Measurements from ENCODE around the gene TMC1.

The TMC1 gene

GRCh38 chr9:72696511-72696910 lies 175.1 kb downstream of the TMC1 start:
- H3K4me1 ChIP-seq (ENCODE audit: control insufficient read depth, insufficient read depth, low read length) = no peaks in the 10 kb centered on the region
- CTCF ChIA-PET = no interaction called here

GRCh38 chr9:72701510-72701909 lies 180.1 kb downstream of the TMC1 start:
- Histone ChIP-seq H3K27ac (ENCODE audit: extremely low read depth, low read depth, low read length) (no peak overlapping the region), H3K9me3 (ENCODE audit: control insufficient read depth, insufficient read depth, low read depth, low read length) (no peaks in the 10 kb centered on the region), H3K4me1 (ENCODE audit: control insufficient read depth, insufficient read depth, low read length) (no peaks in the 10 kb centered on the region), H3K4me3 (ENCODE audit: low read depth, low read length) (no peak overlapping the region), H3K36me3 (ENCODE audit: control insufficient read depth in 2 of 2, insufficient read depth in 1 of 2, low read length in 2 of 2) (no peaks in the 10 kb centered on the region)
- ChIA-PET POLR2A (interaction anchor here (0.6 kb wide), 2 partner anchors 16 to 98 kb away, joined by 3 to 8 read pairs; no protein-coding TSS in a partner anchor), CTCF (interaction anchor here (1.2 kb wide), 1 partner anchor 420 kb away, joined by 4 read pairs; no protein-coding TSS in a partner anchor)
- no peak for TF ChIP-seq ZNF530 (tag by site-specific recombination; IDR thresholded peaks at IDR 0.05; ENCODE audit: low read depth)
- no peak for TF ChIP-seq ZNF221 (tag by site-specific recombination; IDR thresholded peaks at IDR 0.05; ENCODE audit: borderline replicate concordance)
- TF ChIP-seq ZNF37A (tag by site-specific recombination; IDR thresholded peaks at IDR 0.05) = no peak

More at GRCh38 chr9:72696511-72696910, 175.1 kb downstream of the TMC1 start:
- POLR2A ChIA-PET = no interaction called here
- H3K36me3 ChIP-seq (ENCODE audit: control insufficient read depth in 2 of 2, insufficient read depth in 1 of 2, low read length in 2 of 2) = no peaks in the 10 kb centered on the region
- no peak overlapping the region for H3K27ac ChIP-seq (ENCODE audit: extremely low read depth, low read depth, low read length)
- no peak for TF ChIP-seq ZNF610 (tag by site-specific recombination; IDR thresholded peaks at IDR 0.05; ENCODE audit: borderline replicate concordance)
- TF ChIP-seq KLF9 (tag by site-specific recombination; IDR thresholded peaks at IDR 0.05; ENCODE audit: low read depth) = no peak
- TF ChIP-seq ZNF785 (tag by site-specific recombination; IDR thresholded peaks at IDR 0.05) = no peak
- no peak for TF ChIP-seq ZNF548 (tag by site-specific recombination; IDR thresholded peaks at IDR 0.05)
- TF ChIP-seq ZNF16 (tag by site-specific recombination; IDR thresholded peaks at IDR 0.05; ENCODE audit: low read depth) = no peak
- TF ChIP-seq ZSCAN23 (tag by site-specific recombination; IDR thresholded peaks at IDR 0.05) = no peak
- TF ChIP-seq ZNF398 (tag by site-specific recombination; IDR thresholded peaks at IDR 0.05) = no peak
- no peak for TF ChIP-seq ZNF280D (tag by site-specific recombination; IDR thresholded peaks at IDR 0.05)
- TF ChIP-seq HOXA7 (CRISPR knock-in tag; IDR thresholded peaks at IDR 0.05; ENCODE audit: borderline replicate concordance) = no peak
- no peak for TF ChIP-seq ZNF704 (tag by site-specific recombination; IDR thresholded peaks at IDR 0.05)
- TF ChIP-seq ZBTB48 (tag by site-specific recombination; IDR thresholded peaks at IDR 0.05) = no peak
- TF ChIP-seq, protein P1, sequence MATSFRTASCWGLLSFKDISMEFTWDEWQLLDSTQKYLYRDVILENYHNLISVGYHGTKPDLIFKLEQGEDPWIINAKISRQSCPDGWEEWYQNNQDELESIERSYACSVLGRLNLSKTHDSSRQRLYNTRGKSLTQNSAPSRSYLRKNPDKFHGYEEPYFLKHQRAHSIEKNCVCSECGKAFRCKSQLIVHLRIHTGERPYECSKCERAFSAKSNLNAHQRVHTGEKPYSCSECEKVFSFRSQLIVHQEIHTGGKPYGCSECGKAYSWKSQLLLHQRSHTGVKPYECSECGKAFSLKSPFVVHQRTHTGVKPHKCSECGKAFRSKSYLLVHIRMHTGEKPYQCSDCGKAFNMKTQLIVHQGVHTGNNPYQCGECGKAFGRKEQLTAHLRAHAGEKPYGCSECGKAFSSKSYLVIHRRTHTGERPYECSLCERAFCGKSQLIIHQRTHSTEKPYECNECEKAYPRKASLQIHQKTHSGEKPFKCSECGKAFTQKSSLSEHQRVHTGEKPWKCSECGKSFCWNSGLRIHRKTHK (tag by site-specific recombination; IDR thresholded peaks at IDR 0.05) = no peak
- no peak for TF ChIP-seq GLIS1 (tag by site-specific recombination; IDR thresholded peaks at IDR 0.05)
- no peak for TF ChIP-seq SCRT2 (tag by site-specific recombination; IDR thresholded peaks at IDR 0.05)
- TF ChIP-seq ZNF266 (tag by site-specific recombination; IDR thresholded peaks at IDR 0.05; ENCODE audit: low read depth) = no peak
- TF ChIP-seq ZNF768 (tag by site-specific recombination; IDR thresholded peaks at IDR 0.05) = no peak
- H3K4me3 ChIP-seq (ENCODE audit: low read depth, low read length) = no peak overlapping the region
- no peaks in the 10 kb centered on the region for H3K9me3 ChIP-seq (ENCODE audit: control insufficient read depth, insufficient read depth, low read depth, low read length)
